Measurements from ENCODE around the gene SPSB1. TPM values are rescaled to one million over a fixed set of nuclear protein-coding genes. Genes with fewer than 3 reads are reported as not detected.

SPSB1 gene
- 14.9 and 19.9 TPM in 2 replicates for total RNA-seq

DNA sequence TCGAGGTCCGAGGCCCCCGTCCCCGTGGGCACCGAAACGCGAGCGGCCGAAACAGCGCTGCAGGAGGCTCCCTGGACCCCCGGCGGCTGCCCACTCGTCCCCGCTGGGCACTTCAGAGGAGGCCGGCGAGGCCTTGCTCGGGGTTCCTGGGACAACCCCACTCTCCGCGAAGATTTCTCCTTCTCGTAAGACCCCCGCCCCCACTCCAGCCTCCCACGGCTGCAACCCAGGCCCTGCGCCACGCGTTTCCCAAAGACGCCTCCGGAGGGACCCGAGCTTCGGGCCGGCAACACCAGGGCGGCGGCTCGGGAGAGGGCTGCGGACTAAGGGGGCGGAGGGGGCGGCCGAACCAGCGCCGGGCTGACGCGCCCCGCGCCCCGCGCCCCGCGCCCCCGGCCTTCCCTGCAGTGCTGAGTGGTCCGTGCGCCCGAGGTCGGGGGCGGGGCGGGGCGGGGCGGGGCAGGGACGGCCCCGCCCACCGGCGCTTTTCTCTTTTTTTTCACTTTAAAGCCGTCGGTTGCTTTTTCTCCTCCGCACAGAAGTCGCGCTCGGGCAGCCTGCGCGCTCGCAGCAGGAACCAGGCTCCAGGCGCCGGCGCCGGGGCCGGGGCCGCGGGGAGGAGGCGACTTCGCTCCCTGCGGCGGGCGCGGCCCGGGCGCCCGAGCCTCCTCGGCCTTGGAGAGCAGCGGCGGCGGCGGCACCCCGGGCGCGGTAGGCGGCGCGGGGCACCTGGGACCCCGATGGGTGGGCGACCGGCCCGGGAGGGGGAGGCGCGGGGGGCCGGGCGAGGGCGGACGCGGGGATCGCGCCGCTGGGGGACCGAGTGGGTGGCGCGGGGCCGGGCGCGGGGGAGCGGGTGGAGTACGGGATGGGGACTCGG, at the start of gene SPSB1:
Gene SPSB1 (plus strand): TSS at position 534 of the 880 bp plus-strand sequence. CDS start 62,998 bp downstream, outside the sequence.

Other genes starting within 250 kb of the SPSB1 start
- 5.8 and 6.7 TPM in 2 replicates for gene SLC2A5, start 223.3 kb upstream of the SPSB1 start, total RNA-seq
- gene GPR157, start 163.8 kb upstream of the SPSB1 start, total RNA-seq = 1.1 and 1.6 TPM in 2 replicates
- 89.7 and 92.2 TPM in 2 replicates for gene H6PD, start 58.1 kb upstream of the SPSB1 start, total RNA-seq
- gene SLC25A33, start 246.6 kb downstream of the SPSB1 start, total RNA-seq = 3.2 and 4.6 TPM in 2 replicates